ENCODE measurements around the gene CIPC.
A peak's percentile ranks its signal among the peaks of the same experiment; 100 is the strongest.

The CIPC gene

GRCh38 chr14:77071938-77072388 is 26.1 kb upstream of the CIPC start:
- no peak for DNase-seq

- DNase-seq, result no peak
These were observed 23.1 kb upstream of the CIPC start for GRCh38 chr14:77074969-77075368.

GRCh38 chr14:77076113-77076631 is 21.9 kb upstream of the CIPC start:
- DNase-seq, result no peak

GRCh38 chr14:77077040-77077439 is 21.0 kb upstream of the CIPC start:
- DNase-seq, result no peak

- DNase-seq, result no peak
These were observed 15.7 kb upstream of the CIPC start for GRCh38 chr14:77082356-77082755.

- DNase-seq, result no peak
These were observed 15.0 kb upstream of the CIPC start for GRCh38 chr14:77083082-77083481.

- DNase-seq, result no peak
These were observed 13.1 kb upstream of the CIPC start for GRCh38 chr14:77084985-77085384.

GRCh38 chr14:77085538-77085937 is 12.5 kb upstream of the CIPC start:
- DNase-seq, result no peak

- DNase-seq, result no peak
These were observed 11.9 kb upstream of the CIPC start for GRCh38 chr14:77086017-77086727.

GRCh38 chr14:77086951-77087350 is 11.1 kb upstream of the CIPC start:
- no peak for DNase-seq

- no peak for DNase-seq
These were observed 10.4 kb upstream of the CIPC start for GRCh38 chr14:77087631-77088030.

- peak; percentile 64 for DNase-seq
These were observed 9.8 kb upstream of the CIPC start for GRCh38 chr14:77088219-77088618.

GRCh38 chr14:77088645-77089044 is 9.4 kb upstream of the CIPC start:
- DNase-seq, result no peak

GRCh38 chr14:77091518-77091917 is 6.5 kb upstream of the CIPC start:
- no peak for DNase-seq

GRCh38 chr14:77092676-77093075 is 5.4 kb upstream of the CIPC start:
- no peak for DNase-seq

GRCh38 chr14:77094672-77095284 is 3.3 kb upstream of the CIPC start:
- DNase-seq, result peak; percentile 49

GRCh38 chr14:77097006-77097699 is 905 bp upstream of the CIPC start:
- DNase-seq, result no peak

GRCh38 chr14:77098529-77099353 is 683 bp downstream of the CIPC start:
- no peak for DNase-seq

GRCh38 chr14:77099425-77100167 is 1.5 kb downstream of the CIPC start:
- DNase-seq, result no peak

GRCh38 chr14:77100961-77101360 is 2.9 kb downstream of the CIPC start:
- no peak for DNase-seq

- DNase-seq, result no peak
These were observed 4.1 kb downstream of the CIPC start for GRCh38 chr14:77102154-77102553.

- no peak for DNase-seq
These were observed 5.4 kb downstream of the CIPC start for GRCh38 chr14:77103475-77103874.
